Peyer's patch (tissue), 4 donors: ENCODE data around the gene MBLAC2. TPM values are rescaled to one million over a fixed set of nuclear protein-coding genes. Genes with fewer than 3 reads are reported as not detected.

Experiments
- DNase-seq, 3 donors: peaks; one replicate each; pipeline ENCODE4 v3.0.0-alpha.2; 2017 to 2019
- H3K27ac ChIP-seq, 4 donors: fragments of 200-600 bp; sonication (generic); one replicate each; pipeline ENCODE4 v1.5.1; 2016 to 2019
- H3K27me3 ChIP-seq, 2 donors: fragments of 200-600 bp; sonication (generic); one replicate each; pipeline ENCODE4 v1.5.1; 2019
- H3K36me3 ChIP-seq, 3 donors: fragments of 200-600 bp; sonication (generic); one replicate each; pipeline ENCODE4 v1.5.1; 2016 to 2019
- H3K4me1 ChIP-seq, 4 donors: fragments of 200-600 bp; sonication (generic); one replicate each; pipeline ENCODE4 v1.5.1; 2016 to 2019
- H3K4me3 ChIP-seq, 4 donors: fragments of 200-600 bp; sonication (generic); 1 replicate in 3 of 4; 2 replicates in 1 of 4; pipeline ENCODE4 v1.5.1; 2016 to 2019; ENCODE audit warnings: mild to moderate bottlenecking in 1 of 4
- H3K9me3 ChIP-seq, 4 donors: fragments of 200-600 bp; sonication (generic); one replicate each; pipeline ENCODE4 v1.5.1; 2016 to 2019; ENCODE audit warnings: mild to moderate bottlenecking in 1 of 4
- POLR2A ChIP-seq, 2 donors: fragments of 450-650 bp; IDR thresholded peaks; one replicate each; pipeline ENCODE4 v1.5.1; 2017; ENCODE audit warnings: antibody characterized with exemption in 2 of 2, mild to moderate bottlenecking in 2 of 2, moderate library complexity in 2 of 2
- total RNA-seq, 4 donors: library from RNA; depleted of rRNA; stranded (reverse); fragments of >200 nt; gene quantifications; one replicate each; pipeline ENCODE4 v1.1.0, GENCODE V29; 2016
- TF ChIP-seq, protein P1 (sequence below), 6 experiments: fragments of 450-650 bp in 4 of 6; fragments of 200-600 bp in 2 of 6; sonication (generic) in 1 of 6; IDR thresholded peaks; one replicate each; pipeline ENCODE4 v1.5.1; 2017 to 2019; ENCODE audit warnings: antibody characterized with exemption in 6 of 6, mild to moderate bottlenecking in 3 of 6, moderate library complexity in 1 of 6

The MBLAC2 gene
- 1 to 10 TPM; 4.1 to 8.1 (median 5.0) TPM for total RNA-seq

DNA sequence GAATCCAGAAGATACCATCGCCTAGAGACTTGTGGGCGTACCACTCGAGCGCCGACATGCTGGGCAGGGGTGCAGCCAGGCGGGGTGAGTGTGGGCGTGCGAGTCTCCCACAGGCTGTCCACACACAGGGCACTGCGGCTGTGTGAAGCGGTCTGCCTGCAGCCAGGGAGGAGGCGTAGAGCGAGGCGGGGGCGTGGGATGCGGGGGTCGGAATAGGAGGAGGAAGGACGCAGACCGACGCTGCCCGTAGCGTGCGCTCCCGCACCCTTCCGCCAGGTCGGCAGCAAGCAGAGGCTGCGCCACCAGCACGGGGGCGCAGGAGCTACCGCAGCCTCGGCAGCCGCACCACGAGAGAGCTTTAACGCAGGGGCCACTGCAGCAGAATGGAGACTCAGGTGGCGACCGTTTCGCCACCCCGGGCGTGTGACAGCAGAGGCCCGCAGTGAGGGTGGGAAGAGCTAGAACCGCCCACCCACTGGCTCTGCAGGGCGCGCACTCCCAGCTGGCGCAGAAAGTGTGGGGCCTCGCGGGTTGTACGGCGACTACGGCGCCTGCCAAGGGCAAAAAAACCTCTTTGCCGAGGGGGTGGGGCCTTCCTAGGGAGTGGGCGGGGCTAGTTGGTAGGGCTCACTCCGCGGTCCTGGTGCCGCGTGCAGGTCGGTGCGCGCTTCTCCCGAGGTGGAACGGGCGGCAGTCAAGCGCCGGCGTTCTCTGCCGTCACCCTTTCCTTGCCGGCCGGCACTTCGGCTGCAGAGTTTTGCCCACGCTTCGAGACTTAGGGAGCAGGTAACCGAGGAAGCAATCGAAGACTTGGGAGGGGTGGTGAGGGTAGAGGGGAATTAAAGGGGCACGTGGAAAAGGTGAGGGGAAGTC is at the start of gene MBLAC2, which contains the start of gene POLR3G:
Gene MBLAC2, minus strand, starts transcription at position 537 of the 873 bp plus-strand sequence. Its CDS starts 479 bp downstream, at position 58.
Gene POLR3G, plus strand, starts transcription at position 630 of the 873 bp plus-strand sequence. CDS start 10,704 bp downstream, outside the sequence.
- Histone ChIP-seq H3K27ac (peak within 1 kb of the TSS; percentile 50 to 90 (median 78)), H3K27me3 (no peaks in the 10 kb centered on the region), H3K9me3 (no peaks in the 10 kb centered on the region), H3K4me3 (peak within 1 kb of the TSS; percentile 57 to 87 (median 82)), H3K36me3 (no peaks in the 10 kb centered on the region), H3K4me1 (peaks cover 0 to 11% (median 0%) of the 10 kb centered on the region in 4 donors)
- peak; percentile 92 to 97 (median 95) for DNase-seq
- TF ChIP-seq POLR2A (IDR thresholded peaks at IDR 0.05) = peak; percentile 77 to 85
- TF ChIP-seq, protein P1, sequence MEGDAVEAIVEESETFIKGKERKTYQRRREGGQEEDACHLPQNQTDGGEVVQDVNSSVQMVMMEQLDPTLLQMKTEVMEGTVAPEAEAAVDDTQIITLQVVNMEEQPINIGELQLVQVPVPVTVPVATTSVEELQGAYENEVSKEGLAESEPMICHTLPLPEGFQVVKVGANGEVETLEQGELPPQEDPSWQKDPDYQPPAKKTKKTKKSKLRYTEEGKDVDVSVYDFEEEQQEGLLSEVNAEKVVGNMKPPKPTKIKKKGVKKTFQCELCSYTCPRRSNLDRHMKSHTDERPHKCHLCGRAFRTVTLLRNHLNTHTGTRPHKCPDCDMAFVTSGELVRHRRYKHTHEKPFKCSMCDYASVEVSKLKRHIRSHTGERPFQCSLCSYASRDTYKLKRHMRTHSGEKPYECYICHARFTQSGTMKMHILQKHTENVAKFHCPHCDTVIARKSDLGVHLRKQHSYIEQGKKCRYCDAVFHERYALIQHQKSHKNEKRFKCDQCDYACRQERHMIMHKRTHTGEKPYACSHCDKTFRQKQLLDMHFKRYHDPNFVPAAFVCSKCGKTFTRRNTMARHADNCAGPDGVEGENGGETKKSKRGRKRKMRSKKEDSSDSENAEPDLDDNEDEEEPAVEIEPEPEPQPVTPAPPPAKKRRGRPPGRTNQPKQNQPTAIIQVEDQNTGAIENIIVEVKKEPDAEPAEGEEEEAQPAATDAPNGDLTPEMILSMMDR (IDR thresholded peaks at IDR 0.05) = peak; percentile 2 to 63 (median 56)

DNA sequence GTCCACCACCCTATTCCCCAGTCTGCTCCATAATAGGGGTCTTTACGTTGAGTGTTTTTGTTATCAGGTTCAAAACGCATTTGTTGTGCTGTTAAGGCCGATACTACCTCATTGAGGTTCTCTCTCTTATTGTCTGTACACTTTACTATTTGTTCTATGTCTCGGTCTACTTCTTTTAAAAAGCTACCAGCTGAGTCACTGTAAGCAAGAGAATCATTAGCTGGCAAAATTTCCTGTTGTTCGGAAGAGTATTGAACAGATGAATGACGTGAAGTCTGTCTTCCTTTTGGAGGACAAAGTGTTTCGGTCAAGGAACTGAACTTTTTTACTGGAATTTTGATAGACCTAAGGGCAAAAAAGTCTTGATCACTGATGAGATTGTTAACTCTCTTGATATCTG is 44.5 kb upstream of the MBLAC2 start:
- no peak for DNase-seq
- H3K27me3 ChIP-seq = no peaks in the 10 kb centered on the region
- H3K4me3 ChIP-seq = no peak overlapping the region
- H3K36me3 ChIP-seq = peaks cover 0 to 40% (median 0%) of the 10 kb centered on the region in 3 donors
- no peaks in the 10 kb centered on the region for H3K9me3 ChIP-seq
- H3K27ac ChIP-seq = no peak overlapping the region
- H3K4me1 ChIP-seq = no peaks in the 10 kb centered on the region
- no peak for TF ChIP-seq POLR2A (IDR thresholded peaks at IDR 0.05)
- TF ChIP-seq, protein P1 (IDR thresholded peaks at IDR 0.05) = no peak

DNA sequence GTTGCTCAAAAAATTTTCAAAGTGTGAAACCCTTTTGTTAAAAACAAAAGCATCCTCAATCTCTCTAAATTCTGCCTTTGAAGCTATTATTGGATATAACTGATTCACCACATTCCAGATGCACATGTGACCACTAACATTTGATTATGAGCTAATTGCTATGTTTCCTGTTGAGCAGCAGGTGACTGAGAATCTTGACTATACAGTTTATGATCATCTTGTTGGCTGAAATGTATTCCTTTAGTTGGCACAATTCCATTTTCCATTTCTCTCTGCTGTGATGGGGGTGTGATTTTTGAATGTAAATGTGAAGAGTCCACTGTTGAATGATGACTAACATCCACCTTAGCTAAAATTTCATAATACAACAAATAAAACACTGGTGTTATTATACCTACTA is 44.1 kb upstream of the MBLAC2 start:
- no peak for DNase-seq
- Histone ChIP-seq H3K4me1 (no peaks in the 10 kb centered on the region), H3K27me3 (no peaks in the 10 kb centered on the region), H3K27ac (no peak overlapping the region), H3K36me3 (peaks cover 0 to 37% (median 0%) of the 10 kb centered on the region in 3 donors), H3K4me3 (no peak overlapping the region), H3K9me3 (no peaks in the 10 kb centered on the region)
- TF ChIP-seq POLR2A (IDR thresholded peaks at IDR 0.05) = no peak
- TF ChIP-seq, protein P1 (IDR thresholded peaks at IDR 0.05) = no peak

DNA sequence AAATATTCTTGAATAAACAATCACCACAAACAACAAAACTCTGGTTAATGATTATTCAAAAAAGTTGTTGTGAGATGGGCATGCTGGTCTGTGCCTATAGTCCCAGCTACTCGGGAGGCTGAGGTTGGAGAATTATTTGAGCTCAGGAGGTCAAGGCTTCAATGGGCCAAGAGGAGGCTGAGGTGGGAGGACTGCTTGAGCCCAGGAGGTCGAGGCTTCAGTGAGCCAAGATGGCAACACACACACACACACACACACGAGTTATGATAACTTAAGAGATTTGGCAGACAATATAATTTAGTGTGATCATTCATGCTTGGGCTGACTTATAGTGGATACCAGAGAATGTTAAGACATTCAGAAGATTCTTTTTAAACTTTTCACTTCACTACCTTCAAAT is 39.9 kb upstream of the MBLAC2 start:
- no peak for DNase-seq
- H3K27ac ChIP-seq = no peak overlapping the region
- H3K27me3 ChIP-seq = no peaks in the 10 kb centered on the region
- no peaks in the 10 kb centered on the region for H3K9me3 ChIP-seq
- no peaks in the 10 kb centered on the region for H3K4me1 ChIP-seq
- peaks cover 0 to 8% (median 0%) of the 10 kb centered on the region in 3 donors for H3K36me3 ChIP-seq
- no peak overlapping the region for H3K4me3 ChIP-seq
- no peak for TF ChIP-seq POLR2A (IDR thresholded peaks at IDR 0.05)
- TF ChIP-seq, protein P1 (IDR thresholded peaks at IDR 0.05) = no peak

DNA sequence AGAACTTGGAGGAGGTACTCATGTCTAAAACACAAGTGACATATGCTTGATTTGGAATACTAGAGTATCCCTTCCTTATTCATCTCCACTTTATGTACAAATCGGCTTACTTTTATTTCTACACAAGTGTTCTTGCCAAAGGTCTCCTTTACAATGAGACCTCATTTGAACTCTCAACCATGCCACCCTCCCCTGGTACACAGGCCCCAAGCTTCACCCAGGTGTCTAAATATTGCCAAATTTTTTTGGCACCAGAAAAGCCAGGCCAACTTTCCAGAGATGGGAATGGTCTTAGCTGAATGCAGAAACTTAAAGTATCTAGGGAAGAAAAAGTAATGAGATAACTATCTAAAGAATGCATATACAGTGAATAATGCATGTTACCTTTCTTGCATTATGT is 35.9 kb upstream of the MBLAC2 start:
- no peaks in the 10 kb centered on the region for H3K27me3 ChIP-seq
- no peak for TF ChIP-seq POLR2A (IDR thresholded peaks at IDR 0.05)
- TF ChIP-seq, protein P1 (IDR thresholded peaks at IDR 0.05) = no peak
- H3K4me3 ChIP-seq = no peak overlapping the region
- no peaks in the 10 kb centered on the region for H3K4me1 ChIP-seq
- no peak overlapping the region for H3K27ac ChIP-seq
- no peak for DNase-seq
- H3K9me3 ChIP-seq = no peaks in the 10 kb centered on the region
- no peaks in the 10 kb centered on the region for H3K36me3 ChIP-seq
